ENCODE data around the gene METTL23.
"Not testable (repeated sequence)": the region's sequence is repeated elsewhere in the genome, so short reads cannot be mapped to it uniquely, and the experiment has no call there.

METTL23 gene

GRCh38 chr17:76714336-76714735 is 12.3 kb upstream of the METTL23 start:
- no peak for DNase-seq

DNA sequence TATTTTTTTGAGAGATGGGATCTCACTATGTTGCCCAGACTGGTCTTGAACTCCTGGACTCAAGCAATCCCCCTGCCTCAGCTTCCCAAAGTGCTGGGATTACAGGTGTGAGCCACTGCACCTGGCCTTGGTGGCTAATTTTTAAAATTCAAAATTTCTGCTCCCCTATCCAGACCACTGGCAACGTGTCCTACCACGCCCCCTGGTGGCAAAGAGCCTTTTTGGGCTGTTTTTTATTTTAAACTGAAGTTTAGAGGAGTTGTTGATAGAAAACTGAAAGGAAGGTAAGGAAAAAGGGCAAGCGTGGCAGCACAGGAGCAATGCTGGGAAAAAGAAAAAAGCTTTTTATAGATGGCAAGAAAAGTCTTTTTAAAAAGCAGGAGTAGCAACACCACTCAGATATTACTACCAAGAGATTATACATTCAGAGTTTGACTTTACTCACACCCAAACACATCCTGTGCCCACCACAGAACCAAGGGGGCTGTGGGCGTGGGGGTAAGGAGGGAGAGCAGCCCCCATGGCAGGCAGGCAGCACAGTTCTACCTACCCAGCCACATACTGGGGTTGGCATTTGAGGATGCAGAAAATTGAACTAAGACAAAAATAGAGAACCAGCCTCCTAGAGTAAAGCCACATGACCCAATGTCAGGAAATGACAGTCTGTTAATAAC is 11.7 kb upstream of the METTL23 start:
- peak; percentile 6 for DNase-seq

DNA sequence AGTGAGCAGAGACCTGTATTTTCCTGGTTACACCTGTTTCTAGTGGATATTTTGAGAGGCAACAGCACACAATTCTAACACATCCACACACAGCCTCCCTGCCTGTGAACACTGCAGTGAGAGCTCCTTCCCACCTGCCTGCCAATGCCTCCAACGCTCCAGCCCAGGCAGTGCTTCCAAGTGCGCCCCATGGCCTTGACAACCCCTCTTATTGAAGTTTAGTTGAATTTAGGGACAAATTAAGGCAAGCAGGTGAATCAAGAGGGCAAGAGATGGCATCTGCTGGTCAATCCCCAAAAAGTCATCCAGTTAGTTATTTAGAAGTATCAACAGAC is 11.2 kb upstream of the METTL23 start:
- no peak for DNase-seq

- peak; percentile 100 for DNase-seq
Measured at GRCh38 chr17:76716146-76716838, 10.3 kb upstream of the METTL23 start.

- peak; percentile 25 for DNase-seq
Measured at GRCh38 chr17:76716839-76717215, 9.8 kb upstream of the METTL23 start.

GRCh38 chr17:76718516-76718915 is 8.1 kb upstream of the METTL23 start:
- DNase-seq, result no peak

GRCh38 chr17:76720211-76720610 is 6.4 kb upstream of the METTL23 start:
- DNase-seq, result no peak

GRCh38 chr17:76720941-76721340 is 5.7 kb upstream of the METTL23 start:
- DNase-seq, result no peak

GRCh38 chr17:76721463-76721862 is 5.2 kb upstream of the METTL23 start:
- no peak for DNase-seq

GRCh38 chr17:76722279-76722678 is 4.4 kb upstream of the METTL23 start:
- no peak for DNase-seq

DNA sequence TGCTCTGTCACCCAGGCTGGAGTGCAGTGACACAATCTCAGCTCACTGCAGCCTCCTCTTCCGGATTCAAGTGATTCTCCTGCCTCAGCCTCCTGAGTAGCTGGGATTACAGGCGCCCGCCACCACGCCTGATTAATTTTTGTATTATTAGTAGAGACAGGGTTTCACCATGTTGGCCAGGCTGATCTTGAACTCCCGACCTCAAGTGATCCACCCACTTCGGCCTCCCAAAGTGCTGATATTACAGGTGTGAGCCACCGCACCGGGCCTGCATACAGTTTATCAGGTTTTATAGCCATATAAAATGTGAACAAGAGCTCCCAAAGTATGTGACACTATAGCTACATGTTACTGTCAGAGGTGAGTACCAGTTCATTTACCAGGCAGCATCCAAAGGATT is 3.7 kb upstream of the METTL23 start:
- DNase-seq, result not testable (repeated sequence)

DNA sequence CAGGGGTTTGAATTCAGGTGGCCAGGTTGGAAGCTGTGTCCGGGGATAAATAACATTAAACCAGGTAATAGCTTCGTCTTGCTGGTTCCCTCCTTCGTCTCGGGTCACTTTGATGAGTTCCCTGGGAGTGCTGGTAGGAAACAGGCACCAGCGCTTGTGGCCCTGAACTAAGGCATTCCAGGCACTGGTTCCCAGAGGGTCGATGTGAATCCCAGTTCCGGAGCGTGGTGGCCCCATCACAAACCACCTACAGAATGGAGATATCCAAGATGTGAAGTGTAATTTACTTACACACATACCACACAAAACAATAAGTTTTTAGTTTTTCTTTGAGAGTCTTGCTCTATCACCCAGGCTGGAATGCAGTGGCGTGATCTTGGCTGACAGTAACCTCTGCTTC is 2.8 kb upstream of the METTL23 start:
- no peak for DNase-seq

GRCh38 chr17:76725580-76726230 is 934 bp upstream of the METTL23 start:
- peak; percentile 48 for DNase-seq

GRCh38 chr17:76726231-76726775 is 336 bp upstream of the METTL23 start, which contains the start of gene JMJD6:
Gene JMJD6, minus strand, starts transcription at chr17:76726606. Its CDS starts 131 bp downstream, at chr17:76726475.
- DNase-seq, result peak; percentile 96

- DNase-seq, result no peak
Measured at GRCh38 chr17:76727745-76728456, 1.3 kb downstream of the METTL23 start.

DNA sequence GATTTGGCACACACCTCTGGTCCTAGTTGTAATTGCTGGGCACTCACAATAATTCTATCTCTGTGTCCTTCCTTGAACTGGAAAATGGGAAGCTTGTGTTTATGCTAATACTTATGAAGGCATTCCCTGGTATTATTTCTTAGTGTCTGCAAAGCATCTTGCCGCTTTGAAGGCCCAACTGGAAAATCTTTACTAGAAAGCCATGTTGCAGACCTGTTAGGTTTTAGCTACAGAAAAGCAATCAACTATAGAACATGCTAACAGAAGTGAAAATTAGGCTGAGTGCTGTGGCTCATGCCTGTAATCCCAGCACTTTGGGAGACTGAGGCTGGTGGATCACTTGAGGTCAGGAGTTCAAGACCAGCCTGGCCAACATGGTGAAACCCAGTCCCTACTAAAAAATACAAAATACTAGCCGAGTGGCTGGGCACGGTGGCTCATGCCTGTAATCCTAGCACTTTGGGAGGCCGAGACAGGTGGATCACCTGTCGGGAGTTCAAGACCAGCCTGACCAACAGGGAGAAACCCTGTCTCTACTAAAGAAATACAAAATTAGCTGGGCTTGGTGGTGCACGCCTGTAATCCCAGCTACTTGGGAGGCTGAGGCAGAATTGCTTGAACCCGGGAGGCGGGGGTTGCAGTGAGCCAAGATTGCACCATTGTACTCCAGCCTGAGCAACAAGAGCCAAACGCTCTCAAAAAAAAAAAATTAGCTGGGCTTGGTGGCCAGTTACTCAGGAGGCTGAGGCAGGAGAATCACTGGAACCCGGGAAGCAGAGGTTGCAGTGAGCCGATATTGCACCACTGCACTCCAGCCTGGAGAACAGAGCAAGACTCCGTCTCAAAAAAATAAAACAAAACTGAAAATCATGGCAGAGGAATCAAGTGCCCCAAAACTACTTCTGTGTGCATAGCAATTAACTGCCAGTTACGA is 5.4 kb downstream of the METTL23 start:
- not testable (repeated sequence) for DNase-seq

DNA sequence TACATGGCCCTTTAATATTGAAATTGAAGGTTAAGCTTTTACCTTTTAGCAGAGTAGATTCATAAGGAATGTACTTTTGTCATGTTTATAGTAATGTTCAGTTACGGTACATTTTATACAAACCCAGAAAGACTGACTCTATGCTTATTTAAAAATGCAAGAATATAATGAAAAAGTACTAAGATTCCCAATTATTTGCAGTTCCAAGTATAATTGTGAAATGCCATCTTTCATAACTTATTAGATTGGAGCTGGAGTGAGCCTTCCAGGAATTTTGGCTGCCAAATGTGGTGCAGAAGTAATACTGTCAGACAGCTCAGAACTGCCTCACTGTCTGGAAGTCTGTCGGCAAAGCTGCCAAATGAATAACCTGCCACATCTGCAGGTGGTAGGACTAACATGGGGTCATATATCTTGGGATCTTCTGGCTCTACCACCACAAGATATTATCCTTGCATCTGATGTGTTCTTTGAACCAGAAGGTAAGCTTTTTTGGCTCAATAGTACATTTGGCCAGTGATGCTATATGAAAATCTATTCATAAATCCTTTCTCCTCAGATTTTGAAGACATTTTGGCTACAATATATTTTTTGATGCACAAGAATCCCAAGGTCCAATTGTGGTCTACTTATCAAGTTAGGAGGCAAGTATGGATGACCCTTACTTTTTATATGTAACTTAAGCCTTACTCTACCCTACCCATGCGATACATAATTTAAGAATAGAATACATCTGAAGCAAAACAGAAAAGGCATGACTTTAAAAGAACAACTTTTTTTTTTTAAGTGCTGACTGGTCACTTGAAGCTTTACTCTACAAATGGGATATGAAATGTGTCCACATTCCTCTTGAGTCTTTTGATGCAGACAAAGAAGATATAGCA is 6.3 kb downstream of the METTL23 start:
- DNase-seq, result no peak

- DNase-seq, result no peak
Measured at GRCh38 chr17:76733618-76733957, 6.9 kb downstream of the METTL23 start.

GRCh38 chr17:76734080-76734840 is 7.6 kb downstream of the METTL23 start:
- DNase-seq, result peak; percentile 49

GRCh38 chr17:76735006-76735405 is 8.4 kb downstream of the METTL23 start:
- DNase-seq, result peak; percentile 22

Data from GF-D8 (cell line).